Vagina (tissue), 2 donors: ENCODE measurements around the gene ARFGAP3. TPM values are rescaled to one million over a fixed set of nuclear protein-coding genes. Genes with fewer than 3 reads are reported as not detected.

Experiments used
- DNase-seq, 2 donors: peaks; one replicate each; pipeline ENCODE4 v3.0.0-alpha.2; 2017; ENCODE audit errors: extremely low spot score in 2 of 2
- H3K27ac ChIP-seq: fragments of 200-600 bp; sonication (generic); one replicate; pipeline ENCODE4 v1.5.1; 2019
- H3K27me3 ChIP-seq: fragments of 200-600 bp; sonication (generic); one replicate; pipeline ENCODE4 v1.5.1; 2019
- H3K36me3 ChIP-seq, 2 donors: fragments of 200-600 bp; sonication (generic); one replicate each; pipeline ENCODE4 v1.5.1; 2017 to 2019
- H3K4me1 ChIP-seq: fragments of 200-600 bp; sonication (generic); one replicate; pipeline ENCODE4 v1.5.1; 2019
- H3K4me3 ChIP-seq, 2 donors: fragments of 200-600 bp; sonication (generic); 1 replicate in 1 of 2; 2 replicates in 1 of 2; pipeline ENCODE4 v1.5.1; 2016 to 2019
- H3K9me3 ChIP-seq: fragments of 200-600 bp; sonication (generic); one replicate; pipeline ENCODE4 v1.5.1; 2019
- POLR2A ChIP-seq, 2 donors: fragments of 450-650 bp; IDR thresholded peaks; one replicate each; pipeline ENCODE4 v1.6.1; 2017; ENCODE audit warnings: antibody characterized with exemption in 2 of 2, mild to moderate bottlenecking in 2 of 2, moderate library complexity in 2 of 2
- POLR2AphosphoS5 ChIP-seq, 2 donors: sonication (generic); formaldehyde crosslinking; IDR thresholded peaks; one replicate each; pipeline ENCODE4 v1.9.0; 2017; ENCODE audit warnings: antibody characterized with exemption in 2 of 2, mild to moderate bottlenecking in 2 of 2, low read depth in 1 of 2; ENCODE audit not compliant: insufficient read depth in 1 of 2
- intact Hi-C: fragments of 100-400 bp; cut with DNase I; formaldehyde crosslinking; loops from one replicate; pipeline ENCODE4 v1.15.1; 2023
- total RNA-seq: library from RNA; depleted of rRNA; stranded (reverse); fragments of >200 nt; gene quantifications from one replicate; pipeline ENCODE4 v1.2.3, GENCODE V29; 2016
- TF ChIP-seq, protein P1 (sequence below), 3 experiments: fragments of 450-650 bp in 2 of 3; fragments of 200-600 bp in 1 of 3; sonication (generic) in 1 of 3; IDR thresholded peaks; one replicate each; pipeline ENCODE4 v1.5.1; 2017 to 2019; ENCODE audit warnings: antibody characterized with exemption in 3 of 3, mild to moderate bottlenecking in 2 of 3, moderate library complexity in 2 of 3

ARFGAP3 gene
- total RNA-seq, 1 donor from 2014 or later = 28.0 TPM

DNA sequence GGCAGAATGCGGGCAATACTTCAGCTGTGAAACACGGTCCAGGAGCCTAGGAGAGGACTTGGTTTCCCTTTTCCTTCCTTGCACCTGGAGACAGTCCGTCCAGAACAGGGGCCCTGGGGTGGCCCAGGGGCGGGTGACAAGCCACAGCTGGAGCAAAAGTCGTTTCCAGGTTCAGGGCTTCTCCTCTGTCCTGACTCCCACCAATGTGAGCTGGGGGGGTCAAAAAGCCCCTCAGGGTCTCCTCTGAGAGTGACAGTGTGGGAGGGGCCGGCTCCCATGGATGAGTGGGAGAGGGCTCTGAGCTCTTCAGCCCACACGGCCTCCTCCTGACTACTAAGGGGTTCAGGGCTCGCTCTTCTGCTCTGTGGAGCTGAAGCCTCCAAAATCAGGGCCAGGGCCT is 20.1 kb upstream of the ARFGAP3 start:
- H3K27ac ChIP-seq = no peak overlapping the region
- H3K9me3 ChIP-seq = no peaks in the 10 kb centered on the region
- no peaks in the 10 kb centered on the region for H3K4me1 ChIP-seq
- H3K27me3 ChIP-seq = no peaks in the 10 kb centered on the region
- TF ChIP-seq POLR2A (IDR thresholded peaks at IDR 0.05) (no peak), POLR2AphosphoS5 (IDR thresholded peaks at IDR 0.05; ENCODE audit: insufficient read depth in 1 of 2, low read depth in 1 of 2) (no peak)
- TF ChIP-seq, protein P1, sequence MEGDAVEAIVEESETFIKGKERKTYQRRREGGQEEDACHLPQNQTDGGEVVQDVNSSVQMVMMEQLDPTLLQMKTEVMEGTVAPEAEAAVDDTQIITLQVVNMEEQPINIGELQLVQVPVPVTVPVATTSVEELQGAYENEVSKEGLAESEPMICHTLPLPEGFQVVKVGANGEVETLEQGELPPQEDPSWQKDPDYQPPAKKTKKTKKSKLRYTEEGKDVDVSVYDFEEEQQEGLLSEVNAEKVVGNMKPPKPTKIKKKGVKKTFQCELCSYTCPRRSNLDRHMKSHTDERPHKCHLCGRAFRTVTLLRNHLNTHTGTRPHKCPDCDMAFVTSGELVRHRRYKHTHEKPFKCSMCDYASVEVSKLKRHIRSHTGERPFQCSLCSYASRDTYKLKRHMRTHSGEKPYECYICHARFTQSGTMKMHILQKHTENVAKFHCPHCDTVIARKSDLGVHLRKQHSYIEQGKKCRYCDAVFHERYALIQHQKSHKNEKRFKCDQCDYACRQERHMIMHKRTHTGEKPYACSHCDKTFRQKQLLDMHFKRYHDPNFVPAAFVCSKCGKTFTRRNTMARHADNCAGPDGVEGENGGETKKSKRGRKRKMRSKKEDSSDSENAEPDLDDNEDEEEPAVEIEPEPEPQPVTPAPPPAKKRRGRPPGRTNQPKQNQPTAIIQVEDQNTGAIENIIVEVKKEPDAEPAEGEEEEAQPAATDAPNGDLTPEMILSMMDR (IDR thresholded peaks at IDR 0.05) = no peak
- intact Hi-C loops = no loop called here
- no peak for DNase-seq
- H3K4me3 ChIP-seq = no peak overlapping the region
- peaks cover 3 to 63% of the 10 kb centered on the region in 2 donors for H3K36me3 ChIP-seq

DNA sequence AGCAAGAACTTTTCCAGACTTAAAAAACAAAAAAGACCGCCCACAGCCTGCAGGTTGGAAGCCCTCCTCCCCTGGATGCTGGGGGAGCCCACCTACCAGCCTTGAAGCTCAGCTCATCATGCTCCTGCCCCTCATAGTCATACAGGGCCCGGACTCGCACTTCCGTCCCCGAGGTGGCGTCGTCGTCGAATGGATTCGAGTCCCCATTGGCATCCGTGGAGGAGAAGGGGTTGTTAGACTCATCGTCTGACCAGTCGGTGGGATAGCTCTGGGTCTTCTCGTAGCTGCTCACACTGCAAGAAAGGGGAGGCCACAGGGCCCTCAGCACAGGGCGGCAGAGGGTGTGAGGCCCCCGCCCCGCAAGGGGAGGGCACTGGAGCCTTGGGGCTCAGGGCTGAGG is 19.0 kb upstream of the ARFGAP3 start:
- no peak overlapping the region for H3K4me3 ChIP-seq
- H3K27me3 ChIP-seq = no peaks in the 10 kb centered on the region
- H3K27ac ChIP-seq = no peak overlapping the region
- no peaks in the 10 kb centered on the region for H3K9me3 ChIP-seq
- DNase-seq = no peak
- no peak for TF ChIP-seq POLR2A (IDR thresholded peaks at IDR 0.05)
- no peak for TF ChIP-seq POLR2AphosphoS5 (IDR thresholded peaks at IDR 0.05; ENCODE audit: insufficient read depth in 1 of 2, low read depth in 1 of 2)
- TF ChIP-seq, protein P1 (IDR thresholded peaks at IDR 0.05) = no peak
- peaks cover 3 to 62% of the 10 kb centered on the region in 2 donors for H3K36me3 ChIP-seq
- H3K4me1 ChIP-seq = no peaks in the 10 kb centered on the region
- intact Hi-C loops = no loop called here

DNA sequence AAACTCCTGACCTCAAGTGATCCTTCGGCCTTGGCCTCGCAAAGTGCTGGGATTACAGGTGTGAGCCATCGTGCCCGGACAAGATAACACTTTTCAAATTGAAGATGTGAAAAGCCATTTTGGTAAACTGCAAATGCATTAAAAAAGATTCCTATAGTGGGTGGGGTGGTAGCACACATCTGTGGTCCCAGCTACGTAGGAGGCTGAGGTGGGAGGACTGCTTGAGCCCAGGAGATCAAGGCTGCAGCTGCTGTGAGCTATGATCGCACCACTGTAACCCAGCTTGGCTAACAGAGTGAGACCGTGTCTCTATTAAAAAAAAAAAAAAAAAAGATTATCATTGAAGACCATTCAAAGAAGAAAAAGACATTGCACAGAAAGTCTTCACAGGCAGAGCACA is 16.9 kb upstream of the ARFGAP3 start:
- H3K4me3 ChIP-seq = no peak overlapping the region
- TF ChIP-seq, protein P1 (IDR thresholded peaks at IDR 0.05) = no peak
- TF ChIP-seq POLR2AphosphoS5 (IDR thresholded peaks at IDR 0.05; ENCODE audit: insufficient read depth in 1 of 2, low read depth in 1 of 2) (no peak), POLR2A (IDR thresholded peaks at IDR 0.05) (no peak)
- no peak for DNase-seq
- intact Hi-C loops = no loop called here
- no peaks in the 10 kb centered on the region for H3K27me3 ChIP-seq
- H3K36me3 ChIP-seq = peaks cover 3 to 49% of the 10 kb centered on the region in 2 donors
- no peaks in the 10 kb centered on the region for H3K9me3 ChIP-seq
- H3K27ac ChIP-seq = no peak overlapping the region
- H3K4me1 ChIP-seq = peaks cover 4% of the 10 kb centered on the region

DNA sequence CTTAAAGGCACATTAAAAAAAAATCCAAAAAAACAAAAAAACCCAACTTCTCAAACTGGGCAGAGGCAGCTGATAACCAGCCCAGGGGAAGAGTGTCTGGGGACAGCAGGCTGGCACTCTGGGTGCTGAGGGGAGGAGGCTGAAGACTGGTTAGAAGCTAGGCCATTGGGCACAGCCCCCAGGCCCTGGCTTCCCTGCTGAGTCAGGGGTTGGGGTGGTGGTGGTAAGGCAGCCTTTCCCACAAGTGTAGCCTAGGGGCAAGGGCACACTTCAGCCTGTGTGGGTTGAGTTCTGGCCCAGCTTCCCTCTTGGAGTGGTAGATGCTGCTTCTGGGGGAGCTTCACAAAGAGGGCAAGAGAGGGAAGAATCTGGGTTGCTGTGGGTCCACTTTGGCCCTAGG is 16.3 kb upstream of the ARFGAP3 start:
- intact Hi-C loops = no loop called here

DNA sequence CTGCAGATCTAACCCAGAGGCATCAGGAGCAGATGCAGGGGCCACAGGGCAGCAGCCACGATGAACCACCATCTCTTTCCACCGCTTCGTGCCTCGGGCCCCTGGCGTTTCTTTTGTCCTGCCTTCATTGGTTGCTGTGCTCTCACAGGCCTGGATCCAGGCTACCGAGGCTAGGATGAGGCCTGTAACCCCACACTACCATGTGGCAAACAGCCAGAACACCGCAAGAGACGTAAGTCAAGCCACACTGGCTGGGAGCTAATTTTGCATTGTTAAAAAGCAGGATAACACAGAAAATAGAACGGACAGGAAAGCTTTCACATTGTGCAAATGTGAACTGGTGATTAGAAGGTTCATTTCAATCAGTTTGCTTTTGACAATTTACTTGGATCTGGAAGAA is 15.7 kb upstream of the ARFGAP3 start:
- intact Hi-C loops = no loop called here
- no peak overlapping the region for H3K27ac ChIP-seq
- no peak for TF ChIP-seq POLR2AphosphoS5 (IDR thresholded peaks at IDR 0.05; ENCODE audit: insufficient read depth in 1 of 2, low read depth in 1 of 2)
- TF ChIP-seq, protein P1 (IDR thresholded peaks at IDR 0.05) = no peak
- no peak for TF ChIP-seq POLR2A (IDR thresholded peaks at IDR 0.05)
- H3K9me3 ChIP-seq = no peaks in the 10 kb centered on the region
- no peak for DNase-seq
- peaks cover 14% of the 10 kb centered on the region for H3K4me1 ChIP-seq
- no peaks in the 10 kb centered on the region for H3K27me3 ChIP-seq
- peaks cover 3 to 42% of the 10 kb centered on the region in 2 donors for H3K36me3 ChIP-seq
- H3K4me3 ChIP-seq = no peak overlapping the region

More for the DNA sequence above, 16.3 kb upstream of the ARFGAP3 start:
- Histone ChIP-seq H3K27me3 (no peaks in the 10 kb centered on the region), H3K36me3 (peaks cover 3 to 47% of the 10 kb centered on the region in 2 donors), H3K4me1 (peaks cover 11% of the 10 kb centered on the region), H3K9me3 (no peaks in the 10 kb centered on the region), H3K27ac (no peak overlapping the region), H3K4me3 (no peak overlapping the region)
- DNase-seq = no peak
- TF ChIP-seq POLR2A (IDR thresholded peaks at IDR 0.05) (no peak), POLR2AphosphoS5 (IDR thresholded peaks at IDR 0.05; ENCODE audit: insufficient read depth in 1 of 2, low read depth in 1 of 2) (no peak)
- TF ChIP-seq, protein P1 (IDR thresholded peaks at IDR 0.05) = no peak
